Tibial artery (tissue), 4 donors: ENCODE data around the gene C1QTNF5.

Experiments
- DNase-seq, 2 donors: peaks; one replicate each; pipeline ENCODE4 v3.0.0-alpha.2; 2019
- H3K27ac ChIP-seq, 2 donors: fragments of 200-600 bp; sonication (generic) in 1 of 2; 1 replicate in 1 of 2; 2 replicates in 1 of 2; pipeline ENCODE4 v1.5.1; 2018 to 2019; ENCODE audit warnings: mild to moderate bottlenecking in 1 of 2
- H3K27me3 ChIP-seq, 2 donors: fragments of 200-600 bp; sonication (generic) in 1 of 2; one replicate each; pipeline versions ENCODE4 v1.5.1 to v1.6.0; 2016 to 2019
- H3K36me3 ChIP-seq, 3 donors: fragments of 200-600 bp; sonication (generic) in 2 of 3; one replicate each; pipeline ENCODE4 v1.5.1; 2016 to 2019; ENCODE audit warnings: mild to moderate bottlenecking in 2 of 3
- H3K4me1 ChIP-seq, 4 donors: fragments of 200-600 bp; sonication (generic) in 2 of 4; 1 replicate in 3 of 4; 2 replicates in 1 of 4; pipeline ENCODE4 v1.5.1; 2016 to 2019
- H3K4me3 ChIP-seq, 2 donors: fragments of 200-600 bp; sonication (generic) in 1 of 2; 1 replicate in 1 of 2; 2 replicates in 1 of 2; pipeline ENCODE4 v1.5.1; 2018 to 2019; ENCODE audit warnings: mild to moderate bottlenecking in 2 of 2
- H3K9me3 ChIP-seq, 3 donors: fragments of 200-600 bp; sonication (generic) in 1 of 3; one replicate each; pipeline ENCODE4 v1.5.1; 2016 to 2019
- intact Hi-C: fragments of 100-400 bp; cut with DNase I; formaldehyde crosslinking; loops from one replicate; pipeline ENCODE4 v1.15.0; 2023; ENCODE audit warnings: low total_unique reads
- TF ChIP-seq, protein P1 (sequence below), 2 experiments: fragments of 200-600 bp in 1 of 2; fragments of 450-650 bp in 1 of 2; IDR thresholded peaks; one replicate each; pipeline ENCODE4 v1.5.1; 2017 to 2019; ENCODE audit warnings: antibody characterized with exemption in 2 of 2, mild to moderate bottlenecking in 1 of 2, moderate library complexity in 1 of 2

C1QTNF5 gene

DNA sequence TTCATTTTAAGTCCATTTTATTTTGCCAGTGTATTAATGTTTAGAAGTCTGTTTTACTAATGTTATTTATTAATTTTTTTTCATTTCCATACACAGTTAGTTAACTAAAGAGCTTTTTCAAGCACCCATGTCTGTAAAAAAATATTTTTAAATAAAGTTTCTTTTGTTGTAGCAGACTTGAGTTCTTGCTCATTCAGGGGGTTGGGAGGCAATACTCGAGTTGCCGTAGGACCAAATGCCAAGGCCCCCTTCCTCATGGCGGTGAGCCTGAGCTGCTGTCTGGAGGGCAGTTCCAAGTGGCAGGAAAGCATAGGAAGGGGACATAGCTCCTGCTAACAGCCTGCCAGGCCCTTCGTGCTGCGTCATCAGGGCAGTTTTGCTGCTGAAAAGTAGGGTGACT is 32.7 kb downstream of the C1QTNF5 start:
- Histone ChIP-seq H3K36me3 (peaks cover 60 to 65% (median 62%) of the 10 kb centered on the region in 3 donors), H3K27me3 (no peaks in the 10 kb centered on the region), H3K4me3 (no peak overlapping the region), H3K27ac (peak overlapping the region; percentile 99), H3K9me3 (no peaks in the 10 kb centered on the region), H3K4me1 (peaks cover 0 to 84% (median 65%) of the 10 kb centered on the region in 4 donors)
- peak in 1 of 2 donors; percentile 83 for DNase-seq
- intact Hi-C loops: no loop called here
- TF ChIP-seq, protein P1, sequence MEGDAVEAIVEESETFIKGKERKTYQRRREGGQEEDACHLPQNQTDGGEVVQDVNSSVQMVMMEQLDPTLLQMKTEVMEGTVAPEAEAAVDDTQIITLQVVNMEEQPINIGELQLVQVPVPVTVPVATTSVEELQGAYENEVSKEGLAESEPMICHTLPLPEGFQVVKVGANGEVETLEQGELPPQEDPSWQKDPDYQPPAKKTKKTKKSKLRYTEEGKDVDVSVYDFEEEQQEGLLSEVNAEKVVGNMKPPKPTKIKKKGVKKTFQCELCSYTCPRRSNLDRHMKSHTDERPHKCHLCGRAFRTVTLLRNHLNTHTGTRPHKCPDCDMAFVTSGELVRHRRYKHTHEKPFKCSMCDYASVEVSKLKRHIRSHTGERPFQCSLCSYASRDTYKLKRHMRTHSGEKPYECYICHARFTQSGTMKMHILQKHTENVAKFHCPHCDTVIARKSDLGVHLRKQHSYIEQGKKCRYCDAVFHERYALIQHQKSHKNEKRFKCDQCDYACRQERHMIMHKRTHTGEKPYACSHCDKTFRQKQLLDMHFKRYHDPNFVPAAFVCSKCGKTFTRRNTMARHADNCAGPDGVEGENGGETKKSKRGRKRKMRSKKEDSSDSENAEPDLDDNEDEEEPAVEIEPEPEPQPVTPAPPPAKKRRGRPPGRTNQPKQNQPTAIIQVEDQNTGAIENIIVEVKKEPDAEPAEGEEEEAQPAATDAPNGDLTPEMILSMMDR (IDR thresholded peaks at IDR 0.05): no peak

DNA sequence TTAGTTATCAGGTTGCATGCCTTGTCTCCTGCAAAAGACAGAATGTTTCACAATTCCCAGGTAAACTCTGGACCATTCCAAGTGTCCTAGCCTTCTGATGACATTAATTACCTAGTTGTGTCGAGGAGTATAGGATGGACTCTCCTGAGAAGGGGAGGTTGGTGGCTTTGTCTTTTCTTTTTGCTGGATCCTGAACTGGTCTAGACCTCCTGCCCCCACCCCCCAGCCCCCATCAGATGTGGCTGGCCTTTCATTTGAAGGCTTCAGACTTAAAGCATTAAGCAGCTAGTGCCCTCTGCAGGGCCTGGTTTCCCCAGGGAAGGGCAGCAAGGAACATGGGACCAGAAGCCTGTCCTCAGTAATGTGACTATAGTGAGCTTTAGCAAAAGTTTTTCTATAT is 33.5 kb downstream of the C1QTNF5 start:
- H3K9me3 ChIP-seq: no peaks in the 10 kb centered on the region
- peaks cover 52 to 64% (median 54%) of the 10 kb centered on the region in 3 donors for H3K36me3 ChIP-seq
- peak in 1 of 2 donors; percentile 80 for DNase-seq
- peak overlapping the region; percentile 99 for H3K27ac ChIP-seq
- no peak overlapping the region for H3K4me3 ChIP-seq
- no peaks in the 10 kb centered on the region for H3K27me3 ChIP-seq
- TF ChIP-seq, protein P1 (IDR thresholded peaks at IDR 0.05): peak in 1 of 2 experiments; percentile 14
- peaks cover 0 to 77% (median 58%) of the 10 kb centered on the region in 4 donors for H3K4me1 ChIP-seq
- intact Hi-C loops: no loop called here

DNA sequence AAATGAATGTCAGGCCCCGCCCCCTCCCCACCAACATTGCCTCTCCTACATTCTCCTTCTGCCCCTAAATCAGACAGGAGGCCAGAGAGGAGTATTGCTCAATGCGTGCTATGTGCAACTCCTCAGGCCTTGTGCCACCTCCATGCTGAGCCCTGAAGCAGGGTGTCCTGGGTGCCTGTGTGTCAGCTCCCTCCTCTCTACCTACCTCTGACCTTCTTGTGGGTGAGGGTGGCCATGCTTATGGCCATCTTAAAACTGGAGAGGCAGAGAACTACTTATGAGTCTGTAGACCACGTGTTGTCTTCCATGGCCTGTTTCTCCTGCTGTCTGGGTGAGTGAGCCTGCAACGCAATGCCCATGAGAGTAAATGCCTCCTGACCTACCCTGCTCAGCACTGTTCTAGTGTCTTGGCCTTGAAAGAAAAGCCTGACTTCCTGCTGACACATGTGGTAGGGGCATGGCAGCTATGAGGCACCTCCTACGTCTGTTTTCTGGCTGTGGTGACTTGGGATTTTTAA is 34.3 kb downstream of the C1QTNF5 start:
- peaks cover 0 to 69% (median 51%) of the 10 kb centered on the region in 4 donors for H3K4me1 ChIP-seq
- TF ChIP-seq, protein P1 (IDR thresholded peaks at IDR 0.05): no peak
- H3K4me3 ChIP-seq: peak overlapping the region in 1 of 2 donors; percentile 34
- H3K36me3 ChIP-seq: peaks cover 46 to 64% (median 50%) of the 10 kb centered on the region in 3 donors
- DNase-seq: peak; percentile 79 to 95
- H3K27ac ChIP-seq: peak overlapping the region; percentile 99
- H3K9me3 ChIP-seq: no peaks in the 10 kb centered on the region
- intact Hi-C loops: no loop called here
- no peaks in the 10 kb centered on the region for H3K27me3 ChIP-seq

DNA sequence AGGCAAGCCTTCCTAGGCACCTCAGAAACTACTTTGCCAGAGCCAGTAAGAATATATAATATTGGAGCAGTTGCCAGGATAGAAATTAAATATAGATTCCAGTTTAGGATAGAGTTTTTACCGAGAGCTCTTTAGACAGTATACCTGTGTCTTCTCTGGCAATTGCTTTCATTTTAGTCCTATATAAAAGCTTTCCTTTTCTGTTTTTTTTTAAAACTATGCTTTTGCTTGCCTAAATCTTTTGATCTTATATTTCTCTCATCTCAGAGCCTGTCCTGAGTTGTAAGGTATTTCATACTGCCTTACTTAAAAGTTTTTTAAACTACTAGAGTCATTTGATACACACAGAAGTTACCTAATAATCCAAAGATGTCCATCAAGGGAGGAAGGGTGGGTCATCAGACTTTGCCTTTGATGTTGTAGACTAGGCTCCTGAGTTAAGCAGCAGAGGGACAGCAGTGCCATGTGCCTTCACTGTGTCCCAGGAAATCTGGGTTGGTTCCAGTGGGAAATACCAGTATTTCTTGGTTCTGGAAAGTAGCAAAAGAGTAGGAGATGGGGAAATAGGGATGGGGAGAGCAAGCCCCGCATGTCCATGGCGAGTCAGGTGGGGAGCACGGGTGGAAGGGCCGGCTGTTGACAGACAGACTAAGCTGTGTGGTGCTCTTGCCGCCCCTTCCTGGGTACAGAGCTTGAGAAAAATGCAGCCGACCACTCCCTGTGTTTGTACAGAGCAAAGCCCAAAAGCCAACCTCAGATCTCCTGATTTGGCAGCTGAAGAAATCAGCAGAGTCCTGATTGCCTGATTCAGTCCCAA is 34.9 kb downstream of the C1QTNF5 start:
- TF ChIP-seq, protein P1 (IDR thresholded peaks at IDR 0.05): no peak

DNA sequence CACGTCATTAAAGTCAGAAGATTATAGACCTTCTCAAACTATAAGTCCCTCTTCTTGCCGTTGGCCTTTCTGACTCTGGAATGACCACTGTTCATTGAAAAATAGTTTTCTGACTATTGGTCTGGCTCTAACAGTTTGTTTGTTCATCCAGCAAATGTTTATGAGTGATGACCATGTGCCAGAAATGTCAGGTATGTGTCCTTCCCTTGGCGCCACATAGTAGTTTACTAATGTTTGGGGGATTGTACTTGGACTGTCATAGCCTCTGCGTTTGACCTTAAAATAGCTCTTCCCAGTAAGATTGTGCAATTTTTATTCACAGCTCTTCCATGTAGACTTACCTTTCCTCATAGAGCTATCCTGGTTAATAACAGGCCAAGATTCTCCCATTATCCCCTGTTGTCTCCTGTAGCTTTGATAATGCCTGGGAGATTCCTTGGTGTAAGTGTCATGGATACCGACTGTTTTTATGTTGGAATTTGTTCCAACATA is 37.4 kb downstream of the C1QTNF5 start:
- Histone ChIP-seq H3K9me3 (no peaks in the 10 kb centered on the region), H3K36me3 (peaks cover 22 to 64% (median 49%) of the 10 kb centered on the region in 3 donors), H3K27me3 (no peaks in the 10 kb centered on the region), H3K4me3 (no peak overlapping the region), H3K4me1 (peaks cover 0 to 53% (median 35%) of the 10 kb centered on the region in 4 donors), H3K27ac (peak overlapping the region in 1 of 2 donors; percentile 99)
- intact Hi-C loops: no loop called here
- TF ChIP-seq, protein P1 (IDR thresholded peaks at IDR 0.05): no peak
- DNase-seq: no peak

More for the DNA sequence above, 34.9 kb downstream of the C1QTNF5 start:
- peak overlapping the region; percentile 26 to 34 for H3K4me3 ChIP-seq
- H3K36me3 ChIP-seq: peaks cover 40 to 64% (median 49%) of the 10 kb centered on the region in 3 donors
- no peaks in the 10 kb centered on the region for H3K27me3 ChIP-seq
- DNase-seq: no peak
- peak overlapping the region; percentile 99 for H3K27ac ChIP-seq
- intact Hi-C loops: no loop called here
- H3K9me3 ChIP-seq: no peaks in the 10 kb centered on the region
- peaks cover 0 to 62% (median 44%) of the 10 kb centered on the region in 4 donors for H3K4me1 ChIP-seq
